HG03280 (cell line): ENCODE measurements around the gene COLEC12.

ENCODE experiments used
- ATAC-seq: cut with Tn5 transposase; IDR thresholded peaks from one replicate; pipeline ENCODE4 v1.9.1; 2021; ENCODE audit warnings: mild to moderate bottlenecking, moderate library complexity; ENCODE audit not compliant: unreplicated experiment

The COLEC12 gene

DNA sequence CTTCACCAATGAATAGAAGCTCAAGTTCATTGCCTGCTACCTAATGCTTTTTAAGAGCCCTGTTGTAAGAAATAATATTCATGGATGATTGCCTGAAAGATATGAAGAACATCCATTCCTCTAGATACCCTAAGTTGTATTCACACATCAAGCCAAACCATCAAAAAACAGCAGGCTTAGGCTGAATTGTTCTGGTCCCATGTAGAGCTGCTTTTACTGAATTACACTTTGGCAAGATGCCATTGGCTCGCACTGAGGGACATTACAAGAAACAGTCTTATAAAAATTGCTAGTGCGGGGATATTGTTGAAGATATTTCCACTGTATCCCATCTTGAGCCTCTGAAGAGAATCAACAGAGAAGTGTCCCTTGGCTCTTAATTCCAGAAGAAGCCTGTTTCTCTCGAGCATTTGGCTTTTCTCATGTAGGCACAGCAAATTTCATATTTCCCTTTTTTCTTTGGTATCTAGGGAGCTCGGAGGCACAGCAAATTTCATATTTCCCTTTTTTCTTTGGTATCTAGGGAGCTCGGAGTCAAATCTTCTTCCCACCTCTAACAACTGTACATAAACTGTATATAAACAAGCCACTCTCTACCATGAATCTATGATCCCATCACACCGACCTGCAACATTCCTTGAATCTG, 107.5 kb downstream of the COLEC12 start:
- no peak for ATAC-seq

DNA sequence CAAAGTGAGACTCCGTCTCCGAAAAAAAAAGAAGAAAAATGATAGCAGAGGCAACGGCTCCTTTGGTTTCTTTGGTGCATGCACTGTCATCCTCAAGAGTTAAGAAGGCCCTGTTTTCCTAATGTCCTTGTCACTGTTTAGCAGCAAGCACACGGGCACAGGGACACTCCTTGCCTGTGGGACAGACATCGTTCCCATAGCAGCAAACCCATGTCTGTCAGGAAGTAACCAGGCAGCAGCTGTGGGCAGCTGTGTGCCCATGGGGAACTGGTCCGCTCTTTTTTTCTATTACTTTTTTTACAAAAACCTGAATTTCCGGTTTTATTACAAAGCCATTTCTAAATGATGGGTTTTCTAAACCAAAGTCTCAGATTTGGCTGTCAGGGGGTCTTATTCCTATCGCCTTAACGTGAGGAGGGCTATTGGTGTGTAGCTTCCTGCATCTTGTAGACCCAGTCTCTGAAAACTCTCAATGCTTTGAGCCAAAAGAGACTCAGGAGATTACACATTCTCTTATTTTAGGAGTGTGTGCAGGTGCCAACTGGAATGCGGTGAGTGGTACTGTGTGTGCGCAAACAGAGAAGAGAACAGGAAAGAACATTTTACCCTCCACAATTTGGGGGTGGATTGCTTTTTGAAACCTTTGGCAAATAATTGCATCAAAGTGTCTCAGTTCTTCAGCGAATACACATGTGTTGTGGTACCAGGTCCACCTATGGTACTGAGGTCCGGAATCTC, 109.6 kb downstream of the COLEC12 start:
- no peak for ATAC-seq

DNA sequence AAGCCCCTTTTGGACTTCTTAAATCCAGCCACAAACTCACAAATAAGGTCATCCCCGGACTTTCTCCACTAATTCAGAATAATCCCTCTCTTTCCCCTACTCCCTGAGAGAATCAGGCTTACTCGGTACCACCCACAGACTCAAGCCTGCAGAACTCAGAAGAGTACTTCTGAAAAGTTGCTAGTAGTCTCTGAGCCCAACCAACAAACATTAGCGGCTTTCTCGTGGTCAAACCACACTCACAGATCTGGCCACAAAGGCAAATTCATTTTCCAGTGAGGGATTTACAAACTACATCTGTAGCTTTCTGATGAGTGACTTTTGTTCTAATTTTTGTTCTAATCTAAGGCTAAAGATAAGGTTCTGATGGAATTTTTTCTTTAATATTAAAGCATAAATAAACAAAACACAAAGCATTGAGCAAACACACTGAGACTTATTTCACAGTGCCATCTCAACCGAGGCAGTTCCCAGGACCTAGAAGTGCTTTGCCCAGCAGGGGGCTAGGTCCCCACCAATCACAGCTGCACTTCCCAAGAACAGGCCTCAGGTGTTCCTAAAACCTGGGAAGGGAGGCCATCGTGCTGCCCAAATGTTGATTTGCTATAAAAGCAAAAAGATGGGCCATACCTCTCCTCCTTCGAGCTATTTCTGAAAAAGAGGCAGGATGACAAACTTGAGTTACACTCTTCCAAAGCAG, 110.7 kb downstream of the COLEC12 start:
- ATAC-seq = no peak

DNA sequence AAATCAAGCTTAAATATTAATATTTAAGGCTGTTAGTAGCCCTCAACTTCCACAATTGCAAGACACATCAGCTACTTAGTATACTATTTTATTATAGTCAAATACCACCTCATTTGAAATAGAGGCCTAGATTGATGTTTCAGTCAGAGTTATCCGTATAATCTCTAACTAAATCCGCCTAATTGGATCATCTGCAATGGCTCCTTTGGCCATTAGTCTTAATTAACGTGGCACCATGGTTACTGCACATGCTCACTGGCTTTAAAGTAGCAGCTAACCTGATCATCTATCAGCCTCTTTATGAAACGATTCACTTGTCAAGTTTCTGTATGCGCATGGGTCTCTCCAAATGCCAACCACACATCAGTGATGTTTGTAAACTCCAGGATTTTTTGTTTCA, 112.3 kb downstream of the COLEC12 start:
- no peak for ATAC-seq

DNA sequence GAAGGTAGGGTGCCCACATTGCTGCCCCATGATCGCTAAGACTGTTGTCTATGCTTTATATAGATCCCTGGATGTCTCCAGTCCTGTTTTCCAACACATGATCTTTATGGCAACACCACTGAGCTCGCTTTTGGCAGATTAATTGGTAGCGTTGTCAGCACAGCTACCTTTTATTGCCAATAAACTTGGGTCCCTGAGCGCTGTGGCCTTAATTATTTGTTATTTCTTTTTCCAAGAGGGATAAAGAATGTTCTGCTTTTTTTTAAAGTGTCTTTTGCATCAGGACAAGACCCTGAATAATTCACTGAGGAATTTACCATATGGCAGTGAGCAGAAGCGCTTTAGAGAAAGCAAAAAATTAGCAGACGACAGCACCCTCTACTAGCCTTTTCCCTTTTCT, 113.5 kb downstream of the COLEC12 start:
- no peak for ATAC-seq

DNA sequence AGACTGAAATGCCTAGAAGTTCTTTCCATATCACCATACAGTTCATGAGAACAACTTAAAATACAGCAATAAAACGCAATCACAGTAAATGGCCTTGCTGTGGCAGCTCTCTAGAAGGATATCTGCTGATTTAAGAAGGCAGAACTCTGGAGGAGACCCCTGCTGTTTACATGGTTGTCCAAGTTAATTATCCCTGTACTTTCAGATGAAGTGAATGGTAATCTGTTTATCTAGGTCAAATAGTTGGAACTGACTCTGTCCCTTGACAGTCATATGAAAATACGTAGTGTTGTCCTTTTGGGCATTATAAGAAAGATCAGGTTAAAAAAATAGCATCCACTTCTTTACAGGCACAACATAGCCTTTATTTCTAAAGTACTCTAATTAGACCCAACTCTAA, 115.6 kb downstream of the COLEC12 start:
- no peak for ATAC-seq

DNA sequence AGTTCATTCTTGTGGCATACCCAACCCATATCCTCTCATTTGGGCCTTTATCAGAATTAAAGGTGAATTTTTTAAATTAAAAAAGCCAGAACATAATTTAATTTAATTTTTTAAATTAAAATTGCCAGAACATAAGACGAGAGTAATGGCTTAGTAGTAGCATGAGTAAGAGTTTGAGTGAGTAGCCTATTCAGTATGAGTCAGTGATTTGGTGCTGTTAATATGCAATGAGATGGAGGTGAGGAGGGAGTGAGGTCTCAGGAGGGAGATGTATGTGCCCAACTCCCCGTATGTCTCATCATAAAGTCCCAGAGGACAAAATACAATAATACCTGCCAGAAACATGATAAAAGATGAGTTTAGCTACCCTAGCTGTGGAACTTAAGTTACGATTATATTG, 117.4 kb downstream of the COLEC12 start:
- ATAC-seq = no peak

DNA sequence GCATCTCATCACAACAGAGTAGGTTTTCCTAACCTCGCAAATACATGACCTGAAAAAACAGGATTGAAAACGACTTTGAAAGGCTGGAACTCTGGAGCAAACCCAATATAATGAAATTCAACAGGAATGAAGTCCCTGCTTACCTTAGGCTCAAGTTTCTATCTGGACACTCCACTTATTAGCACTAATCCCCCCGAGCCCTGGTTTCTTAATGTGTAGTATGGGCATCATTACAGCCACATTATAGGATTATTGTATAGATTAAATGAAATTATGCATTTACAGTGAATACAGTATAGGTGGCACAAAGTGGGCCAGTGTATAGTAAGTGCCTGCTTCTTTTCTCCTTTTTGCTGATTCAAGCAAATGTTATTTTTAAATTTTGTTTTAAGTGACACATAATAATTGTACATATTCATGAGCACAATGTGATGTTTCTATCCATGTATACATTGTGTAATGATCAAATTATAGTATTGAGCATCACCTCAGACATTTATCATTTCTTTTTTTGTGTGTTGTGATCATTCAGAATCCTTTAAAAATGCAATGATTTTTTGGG, 118.0 kb downstream of the COLEC12 start:
- no peak for ATAC-seq

DNA sequence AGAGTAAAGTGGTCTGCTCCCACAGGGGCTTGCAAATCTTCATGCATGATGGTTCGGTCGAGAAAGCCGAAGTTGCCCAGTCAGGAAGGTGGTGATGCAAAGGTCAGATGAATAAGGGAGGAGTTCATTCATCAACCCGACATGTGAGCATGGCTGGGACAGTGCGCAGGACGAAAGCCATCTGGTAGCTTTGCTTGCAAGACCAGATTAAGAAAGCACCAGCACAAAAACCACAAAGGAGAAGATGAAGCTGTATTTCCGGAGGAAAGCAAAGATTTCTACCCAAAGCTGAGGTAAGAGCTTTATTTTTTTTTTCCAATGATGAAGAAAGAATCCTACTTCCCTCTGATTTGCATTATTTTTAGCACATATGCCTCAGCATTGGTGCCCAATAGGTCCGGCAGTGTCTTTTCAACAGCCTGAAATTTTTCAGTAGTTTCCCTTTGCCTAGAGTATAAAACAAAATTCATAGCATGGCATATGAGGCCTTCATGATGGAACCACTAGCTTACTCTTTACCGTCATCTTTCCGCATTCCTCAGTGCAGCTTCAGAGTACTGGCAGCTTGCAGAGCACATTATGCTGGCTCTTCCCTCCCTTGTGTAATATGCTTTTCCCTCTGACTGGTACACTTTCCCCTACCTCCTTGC, 120.7 kb downstream of the COLEC12 start:
- no peak for ATAC-seq

DNA sequence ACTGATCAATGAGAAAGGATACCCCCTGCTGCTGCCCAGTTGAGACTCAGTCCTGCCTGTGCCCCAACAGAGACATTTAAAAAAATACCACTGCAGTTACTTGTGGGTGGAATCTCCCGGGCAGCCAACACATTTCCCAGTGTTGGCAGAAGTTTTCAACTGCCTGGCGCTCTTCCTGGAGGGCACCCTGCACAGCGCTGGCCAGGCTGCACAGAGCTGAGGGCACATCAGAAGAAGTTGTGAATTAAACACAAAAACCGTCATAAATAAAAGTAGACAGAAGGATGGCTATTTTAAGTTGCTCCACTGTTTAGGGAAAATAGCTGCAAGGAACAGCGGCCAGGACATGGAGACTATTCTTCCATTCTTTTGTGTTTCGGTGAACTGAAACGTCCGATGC, 122.4 kb downstream of the COLEC12 start:
- no peak for ATAC-seq

DNA sequence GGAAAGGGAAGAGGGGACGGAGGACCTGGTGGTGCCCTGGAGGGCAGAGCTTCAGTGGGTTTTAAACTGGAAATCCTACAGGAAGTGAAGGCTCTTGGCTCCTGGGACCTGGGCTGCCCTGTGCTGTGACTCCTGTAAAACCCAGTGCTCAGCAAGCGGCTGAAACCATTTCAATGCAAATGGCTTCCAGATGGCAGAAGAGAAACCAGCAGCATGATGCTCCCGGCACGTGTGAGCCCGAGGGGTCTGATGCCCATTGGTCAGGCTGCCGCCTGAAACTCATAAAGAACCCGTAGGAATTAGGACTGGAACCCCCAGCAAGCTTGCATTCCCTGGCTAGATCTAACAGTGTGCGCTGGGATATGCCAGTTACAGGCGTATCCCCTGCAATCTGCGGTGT, 123.4 kb downstream of the COLEC12 start:
- ATAC-seq = no peak

DNA sequence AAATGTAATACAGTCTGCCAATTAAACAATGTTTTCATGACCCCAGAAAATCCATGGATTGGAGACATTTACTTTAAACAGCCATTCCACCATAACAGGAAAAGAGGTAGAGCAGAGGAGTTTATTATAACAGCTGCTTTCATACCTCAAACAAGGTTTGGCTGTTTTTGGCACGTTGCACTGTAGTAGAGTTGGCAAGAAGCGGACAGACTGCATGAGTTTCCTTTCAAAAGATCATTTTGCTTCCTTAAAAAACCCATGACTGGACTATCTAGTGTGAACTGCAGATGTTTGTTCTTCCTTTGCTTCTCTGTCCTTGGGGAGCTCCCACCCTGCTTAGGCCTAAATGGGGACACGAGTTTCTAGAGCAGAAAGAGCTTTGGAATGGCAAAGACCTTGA, 124.2 kb downstream of the COLEC12 start:
- no peak for ATAC-seq

DNA sequence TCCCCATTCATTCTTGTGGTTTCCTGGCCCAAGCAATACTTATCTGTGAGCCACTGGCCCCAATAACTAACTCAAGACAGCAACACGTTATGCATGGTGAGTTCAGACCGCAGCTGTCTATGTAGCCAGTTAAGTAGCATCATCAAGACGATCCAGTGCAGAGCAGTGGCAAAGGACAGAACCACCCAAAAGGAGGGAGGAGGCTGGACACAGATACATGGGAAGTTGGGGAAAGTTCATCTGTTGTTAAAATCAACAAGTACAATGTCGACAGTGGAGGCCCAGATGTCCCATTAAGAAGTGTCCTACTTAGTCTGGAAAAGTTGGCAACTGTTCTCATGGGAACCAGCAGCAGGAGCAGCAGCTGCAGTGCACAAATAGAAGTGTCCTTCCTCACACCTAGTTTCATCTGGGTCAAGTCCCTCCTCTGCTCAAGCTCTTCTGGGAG, 125.8 kb downstream of the COLEC12 start:
- ATAC-seq = no peak

DNA sequence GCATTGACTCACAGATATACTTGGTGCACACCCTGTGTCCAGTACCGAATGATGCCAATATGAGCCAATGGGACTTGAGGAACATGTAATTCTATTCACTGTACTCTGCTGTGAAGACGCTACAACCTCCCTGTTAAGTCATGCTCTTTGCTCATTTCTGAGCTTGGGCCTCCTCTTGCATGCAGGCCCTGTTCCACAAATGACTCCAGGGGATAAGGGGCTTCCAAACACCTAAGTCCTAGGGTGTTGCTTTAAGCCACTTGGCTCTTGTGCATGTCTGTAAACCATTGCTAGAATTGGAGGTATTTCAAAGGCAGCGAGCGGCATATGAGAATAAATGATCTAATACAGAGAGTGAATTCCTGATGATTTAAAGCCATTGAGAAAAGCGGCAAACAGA, 126.7 kb downstream of the COLEC12 start:
- no peak for ATAC-seq

DNA sequence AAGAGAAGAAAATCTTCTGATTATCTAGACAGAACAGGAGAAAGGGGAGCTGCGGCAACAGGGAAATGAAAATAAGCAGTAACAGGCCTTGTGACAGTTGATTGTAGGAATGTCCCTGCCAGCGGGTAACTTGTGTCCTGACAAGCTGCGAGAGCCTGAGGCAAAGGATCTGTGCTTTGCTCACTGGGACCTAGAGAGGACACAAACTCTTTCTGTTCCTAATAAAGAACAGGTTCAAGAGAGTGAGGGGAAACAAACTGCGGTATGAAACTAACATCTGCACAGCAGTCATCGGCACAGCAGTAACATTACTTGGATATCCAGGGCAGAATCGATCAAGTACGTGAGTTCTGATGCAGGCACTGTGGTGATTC, 128.9 kb downstream of the COLEC12 start:
- no peak for ATAC-seq

DNA sequence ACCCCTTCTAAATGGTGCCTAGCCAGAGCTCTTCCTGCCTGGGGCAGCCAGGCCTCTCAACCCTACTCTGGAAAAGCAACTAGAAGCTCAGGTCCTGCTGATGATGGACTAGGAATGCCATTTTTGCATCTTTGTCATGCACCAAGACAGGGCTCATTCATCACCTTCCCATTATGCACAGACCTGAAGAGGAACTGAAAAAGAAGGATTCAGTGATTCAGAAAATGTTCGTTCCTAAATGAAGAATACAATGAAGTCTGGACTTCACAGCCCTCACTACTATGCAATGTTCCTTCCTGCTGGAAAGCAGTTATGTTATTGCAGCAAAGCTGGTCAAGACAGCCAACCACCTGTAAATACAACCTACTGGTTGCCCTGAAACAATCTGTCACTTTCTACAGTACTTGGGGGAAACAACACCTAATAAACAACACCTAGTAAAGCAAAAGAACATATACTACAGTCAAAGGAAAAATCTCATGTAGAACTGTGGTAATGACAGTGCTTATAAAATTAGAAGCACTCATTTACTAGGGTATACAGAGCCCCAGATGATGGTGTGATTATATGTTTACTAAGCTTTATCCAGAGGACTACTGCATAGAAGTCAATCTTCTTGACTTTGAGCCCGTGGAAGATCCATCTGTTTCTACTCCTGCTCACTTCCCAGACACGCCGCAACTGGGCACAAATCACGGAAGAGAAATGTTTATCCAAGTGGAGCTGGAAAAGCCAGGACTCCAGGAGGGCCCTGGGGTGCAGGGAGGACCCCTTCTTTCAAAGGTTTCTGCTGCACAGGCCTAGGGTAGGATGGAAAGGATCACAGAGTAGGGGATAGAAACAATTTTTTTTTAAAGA, 129.5 kb downstream of the COLEC12 start:
- no peak for ATAC-seq

DNA sequence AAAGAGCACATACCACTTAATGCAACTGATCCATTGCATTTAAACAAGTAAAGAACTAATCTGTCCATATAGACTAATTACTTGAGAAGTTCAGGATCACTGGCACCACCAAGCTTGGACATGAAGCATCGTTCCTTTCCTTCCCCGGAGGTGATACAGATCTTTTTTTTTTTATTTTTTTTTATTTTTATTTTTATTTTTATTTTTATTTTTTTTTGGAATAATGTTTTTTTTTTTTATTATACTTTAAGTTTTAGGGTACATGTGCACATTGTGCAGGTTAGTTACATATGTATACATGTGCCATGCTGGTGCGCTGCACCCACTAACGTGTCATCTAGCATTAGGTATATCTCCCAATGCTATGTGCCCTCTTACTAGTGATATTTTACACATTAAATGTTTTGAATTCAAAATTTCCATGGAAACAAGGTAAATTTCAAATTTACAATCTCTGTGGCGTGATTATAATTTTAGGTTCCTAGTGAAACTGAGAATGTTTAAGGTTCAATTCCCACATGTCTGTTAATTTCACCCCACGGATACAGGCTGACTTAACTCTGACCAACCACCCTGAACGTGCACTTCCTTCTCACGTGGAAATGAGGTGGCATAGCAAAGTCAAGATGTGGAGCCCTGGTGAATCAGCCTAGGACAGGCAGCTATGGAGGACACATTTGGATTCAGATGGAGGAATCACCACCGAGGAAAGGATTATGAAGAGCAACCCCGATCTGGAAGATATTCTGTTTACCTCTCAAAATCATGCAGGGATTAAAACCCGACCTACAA, 131.1 kb downstream of the COLEC12 start:
- no peak for ATAC-seq

DNA sequence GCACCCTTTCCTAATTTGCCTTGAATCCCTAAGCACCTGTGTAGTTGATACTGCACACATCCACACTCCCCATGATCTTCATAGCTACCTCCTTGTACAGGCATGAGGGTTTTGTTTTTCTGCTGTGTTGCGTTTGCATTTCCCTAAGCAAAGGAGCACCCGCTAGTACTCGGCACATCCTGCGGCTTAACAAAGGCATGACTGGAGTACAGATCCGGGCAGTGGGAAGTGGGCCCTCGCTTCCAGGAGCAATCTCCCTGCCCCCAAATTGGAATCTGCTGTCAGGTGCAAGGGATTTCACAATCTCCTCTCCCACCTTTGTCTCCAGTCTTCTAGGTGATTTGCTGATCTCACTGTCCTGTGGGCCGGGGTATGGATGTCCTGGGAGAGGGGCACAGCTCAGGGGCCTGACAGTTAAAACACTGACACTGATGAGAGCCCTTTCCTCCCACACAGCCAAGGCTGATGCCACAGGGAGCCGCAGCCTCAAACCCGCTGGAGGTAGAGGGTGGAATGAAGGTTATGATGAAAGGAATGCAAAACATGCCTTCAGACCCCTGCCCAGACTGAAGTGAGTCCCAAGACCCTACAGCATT, 133.9 kb downstream of the COLEC12 start:
- no peak for ATAC-seq

DNA sequence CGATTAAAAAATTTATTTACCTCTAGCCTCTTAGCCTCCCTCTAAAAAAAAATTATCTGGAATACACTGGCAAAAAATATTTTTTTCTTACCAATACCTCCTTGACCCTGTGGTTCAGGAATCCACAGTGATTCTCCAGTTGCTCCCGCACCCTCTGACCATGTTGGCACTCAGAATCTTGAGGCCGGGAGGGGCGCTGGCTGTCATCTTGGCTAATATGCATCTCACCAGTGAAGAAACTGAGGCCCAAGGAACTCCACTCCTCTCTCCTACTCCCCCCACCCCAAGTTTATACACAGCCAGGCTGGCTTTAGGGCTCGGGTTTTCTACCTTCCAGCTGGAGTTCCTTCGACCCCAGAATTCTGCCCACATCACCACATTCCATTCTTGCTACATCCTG, 134.8 kb downstream of the COLEC12 start:
- ATAC-seq = no peak
